Psoas muscle (tissue), 8 donors: ENCODE results near the gene MYCL. TPM values are rescaled to one million over a fixed set of nuclear protein-coding genes. Genes with fewer than 3 reads are reported as not detected.

Source experiments
- ATAC-seq, 4 donors: fragments of 200-7000 bp; cut with Tn5 transposase; one replicate each; pipeline ENCODE4 v1.9.1; 2020; ENCODE audit warnings: moderate library complexity in 3 of 4, mild to moderate bottlenecking in 2 of 4
- DNase-seq, 2 donors: peaks; one replicate each; pipeline ENCODE4 v3.0.0-alpha.2; 2020
- H3K27ac ChIP-seq: fragments of 200-600 bp; one replicate; pipeline ENCODE4 v1.8.0; 2022
- H3K27me3 ChIP-seq, 3 donors: fragments of 200-600 bp in 1 of 3; one replicate each; pipeline versions ENCODE4 v1.6.1 to v1.8.0; 2013 to 2022; ENCODE audit warnings: low read length in 2 of 3, mild to moderate bottlenecking in 2 of 3, moderate library complexity in 1 of 3; ENCODE audit not compliant: insufficient read depth in 3 of 3
- H3K36me3 ChIP-seq, 2 donors: fragments of 200-600 bp in 1 of 2; one replicate each; pipeline versions ENCODE4 v1.6.1 to v1.8.0; 2013 to 2022; ENCODE audit warnings: low read depth in 1 of 2, mild to moderate bottlenecking in 1 of 2, moderate library complexity in 1 of 2; ENCODE audit not compliant: insufficient read depth in 1 of 2
- H3K4me1 ChIP-seq: fragments of 200-600 bp; one replicate; pipeline ENCODE4 v1.8.0; 2022
- H3K4me3 ChIP-seq: fragments of 200-600 bp; one replicate; pipeline ENCODE4 v1.8.0; 2022; ENCODE audit warnings: mild to moderate bottlenecking
- H3K9me3 ChIP-seq: fragments of 200-600 bp; one replicate; pipeline ENCODE4 v1.8.0; 2022
- CTCF ChIP-seq: fragments of 200-600 bp; IDR thresholded peaks from one replicate; pipeline ENCODE4 v1.8.0; 2022; ENCODE audit warnings: antibody characterized with exemption
- WGBS, 3 donors: extraction: QIAGEN DNeasy Blood & Tissue Kit; methylation state at CpG; one replicate each; pipeline versions ENCODE4 v1.1.6 to v1.1.7; 2013; 5-methylcytosine and 5-hydroxymethylcytosine counted together
- intact Hi-C, 2 donors: fragments of 100-400 bp; cut with DNase I; formaldehyde crosslinking; loops; one replicate each; pipeline versions ENCODE4 v1.11.0 to v1.14.2; 2022
- polyA plus RNA-seq, 3 donors: library from polyadenylated mRNA; stranded (reverse); fragments of 200-250 nt; gene quantifications; one replicate each; pipeline ENCODE4 v1.2.3, GENCODE V29; 2013
- total RNA-seq, 4 donors: library from RNA; stranded (reverse); fragmentation: NEBNext Ultra II Directional in 2 of 4; extraction: Animal tissue kit (Norgen Biotek cat#: 25700) in 2 of 4; gene quantifications; one replicate each; pipeline versions ENCODE4 v1.2.1 to v1.2.4, GENCODE V29; 2021 to 2023
- donor health status: healthy with polysubstance abuse.
- donor health status: DM: no; HTN: no; CAD: no; lungs with moderate emphysema.
- donor health status: Bipolar disorder and iron deficiency.
- donor health status: healthy.
- donor health status: DM: yes; HTN: yes; CAD: no.
- donor health status: DM: no; HTN: no; CAD: no.
- donor health status: DM: no; HTN: no; CAD: no.
- donor health status: DM: yes; HTN: yes; CAD: no.

The MYCL gene
- total and polyA plus RNA-seq, 7 donors: 0.10 to 1.7 (median 0.20) TPM

- intact Hi-C loops: no loop called here
- ATAC-seq (no peak), DNase-seq (no peak)
- no peaks in the 10 kb centered on the region for H3K36me3 ChIP-seq
- TF ChIP-seq CTCF: no peak
- no peaks in the 10 kb centered on the region for H3K9me3 ChIP-seq
- H3K4me1 ChIP-seq: peaks cover 7% of the 10 kb centered on the region
- WGBS, 3 donors: 71 to 74% (median 73%) methylated on average over 14 of the region's 14 CpGs
- peaks cover 0 to 21% (median 7%) of the 10 kb centered on the region in 3 donors for H3K27me3 ChIP-seq
- H3K4me3 ChIP-seq: no peak overlapping the region
- H3K27ac ChIP-seq: no peak overlapping the region
These were observed 2.8 kb downstream of the MYCL start for GRCh38 chr1:39898648-39899603.

- Histone ChIP-seq H3K9me3 (no peaks in the 10 kb centered on the region), H3K4me3 (no peak overlapping the region), H3K27me3 (peaks cover 0 to 21% (median 7%) of the 10 kb centered on the region in 3 donors), H3K36me3 (no peaks in the 10 kb centered on the region), H3K27ac (no peak overlapping the region), H3K4me1 (peaks cover 7% of the 10 kb centered on the region)
- intact Hi-C loops: no loop called here
- DNase-seq: no peak
- no peak for TF ChIP-seq CTCF
- WGBS, 3 donors: 50 to 66% (median 55%) methylated on average over 3 of the region's 3 CpGs
- ATAC-seq: no peak
These were observed 3.5 kb downstream of the MYCL start for GRCh38 chr1:39898191-39898590.

- DNase-seq: no peak
- no peak for TF ChIP-seq CTCF
- H3K4me1 ChIP-seq: peaks cover 7% of the 10 kb centered on the region
- no peaks in the 10 kb centered on the region for H3K36me3 ChIP-seq
- H3K4me3 ChIP-seq: no peak overlapping the region
- peak in 1 of 4 donors; percentile 54 for ATAC-seq
- no peak overlapping the region for H3K27ac ChIP-seq
- no peaks in the 10 kb centered on the region for H3K9me3 ChIP-seq
- H3K27me3 ChIP-seq: peaks cover 0 to 21% (median 7%) of the 10 kb centered on the region in 3 donors
- WGBS, 3 donors: 58 to 70% (median 61%) methylated on average over 11 of the region's 11 CpGs
- intact Hi-C loops: no loop called here
These were observed 4.6 kb downstream of the MYCL start for GRCh38 chr1:39896909-39897685.

- intact Hi-C loops: no loop called here
- no peak overlapping the region for H3K27ac ChIP-seq
These were observed 5.8 kb downstream of the MYCL start for GRCh38 chr1:39895731-39896480.

More at GRCh38 chr1:39895731-39896480, 5.8 kb downstream of the MYCL start:
- ATAC-seq (no peak), DNase-seq (no peak)
- Histone ChIP-seq H3K36me3 (no peaks in the 10 kb centered on the region), H3K9me3 (no peaks in the 10 kb centered on the region), H3K4me3 (no peak overlapping the region), H3K27me3 (peaks cover 0 to 18% (median 7%) of the 10 kb centered on the region in 3 donors), H3K4me1 (peaks cover 6% of the 10 kb centered on the region)
- WGBS, 3 donors: 54 to 67% (median 62%) methylated on average over 5 of the region's 5 CpGs
- TF ChIP-seq CTCF: no peak
